ENCODE measurements around the gene HDAC9.

HDAC9 gene

DNA sequence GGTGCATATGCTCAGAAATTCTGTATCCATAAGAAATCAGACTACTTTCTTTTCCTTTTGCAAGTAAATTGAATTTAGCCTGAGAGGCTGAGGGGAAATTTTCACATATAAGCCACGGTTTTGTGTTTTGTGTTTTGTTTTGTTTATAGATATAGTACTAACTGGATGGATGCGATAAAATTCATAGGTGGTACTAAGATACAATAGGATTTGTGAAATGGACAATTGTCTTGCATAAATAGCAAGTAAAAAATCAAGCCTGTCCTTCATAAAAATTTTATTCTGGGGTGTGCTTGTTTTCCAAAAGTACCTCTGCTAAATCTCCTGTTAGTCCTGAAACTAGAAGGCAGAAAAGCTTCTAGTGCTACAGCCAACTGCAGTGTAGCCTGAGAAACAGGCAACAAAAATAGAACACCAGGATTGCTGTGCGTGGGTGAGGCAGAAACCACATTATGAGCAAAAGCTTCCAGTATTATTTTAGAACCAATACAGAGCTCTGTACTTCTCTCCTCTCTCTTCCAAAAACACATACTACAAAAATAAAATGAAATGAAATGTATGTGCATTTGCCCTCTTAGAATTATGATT, 634 bp upstream of the HDAC9 start:
- DNase-seq, result no peak

DNA sequence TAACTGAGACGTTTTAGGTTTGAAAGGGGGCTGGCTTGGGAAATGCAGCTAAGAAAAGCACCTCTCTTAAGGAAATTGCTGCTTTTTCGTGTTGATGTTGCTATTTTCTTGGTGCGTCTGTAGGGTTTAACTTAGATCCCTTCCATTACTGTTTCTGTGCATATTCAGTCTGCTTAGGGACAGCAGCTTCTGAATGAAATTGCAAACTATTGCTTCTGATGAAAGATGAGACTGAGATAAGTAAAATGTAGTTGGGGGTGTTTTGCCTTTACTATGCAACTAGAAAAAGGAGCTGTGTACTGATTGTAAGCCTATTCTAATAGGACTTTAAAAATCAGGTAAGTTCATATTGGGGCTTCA, 772 bp downstream of the HDAC9 start:
- no peak for DNase-seq

DNA sequence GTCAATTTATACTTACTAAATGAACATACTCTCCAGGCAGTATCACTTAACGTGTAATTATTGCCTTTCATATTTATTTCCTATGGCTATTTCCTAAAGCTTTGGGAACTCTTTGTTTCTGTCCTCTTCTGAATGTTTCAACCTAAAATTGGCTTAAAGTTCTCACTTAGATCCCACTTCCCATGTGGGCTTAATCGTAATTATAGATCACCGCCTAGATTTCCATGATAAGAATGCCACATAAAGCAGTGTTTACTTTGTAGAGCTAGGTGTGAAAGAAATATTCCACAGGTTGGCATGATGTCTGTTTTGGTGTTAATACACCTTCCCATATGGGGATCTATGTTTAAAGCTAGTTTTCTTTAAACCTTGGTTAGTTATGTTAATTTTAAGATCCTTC, 1.5 kb downstream of the HDAC9 start:
- no peak for DNase-seq

DNA sequence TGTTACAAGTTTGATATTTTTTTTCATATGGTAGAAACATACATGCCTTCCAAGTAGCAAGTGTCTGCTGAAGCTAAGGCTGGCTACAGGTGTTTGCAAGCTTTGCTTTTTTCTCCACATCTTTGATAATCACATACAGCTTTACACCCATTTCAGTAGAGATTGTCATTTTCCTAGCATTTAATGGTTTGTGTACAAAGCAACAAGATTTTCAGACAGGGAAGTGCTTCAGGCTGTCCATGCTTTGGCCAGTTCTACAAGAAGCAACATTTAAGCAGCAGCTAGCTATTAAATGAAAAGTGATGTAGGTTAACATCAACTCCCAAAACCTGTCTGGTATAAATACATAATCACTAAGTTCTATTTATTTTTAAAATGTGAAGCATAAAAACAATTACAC, 2.3 kb downstream of the HDAC9 start:
- DNase-seq, result no peak

- DNase-seq, result no peak
Measured at GRCh38 chr7:18498341-18498740, 2.8 kb downstream of the HDAC9 start.

GRCh38 chr7:18499407-18500177, 4.0 kb downstream of the HDAC9 start:
- no peak for DNase-seq

- DNase-seq, result no peak
Measured at GRCh38 chr7:18503126-18503866, 7.7 kb downstream of the HDAC9 start.

DNA sequence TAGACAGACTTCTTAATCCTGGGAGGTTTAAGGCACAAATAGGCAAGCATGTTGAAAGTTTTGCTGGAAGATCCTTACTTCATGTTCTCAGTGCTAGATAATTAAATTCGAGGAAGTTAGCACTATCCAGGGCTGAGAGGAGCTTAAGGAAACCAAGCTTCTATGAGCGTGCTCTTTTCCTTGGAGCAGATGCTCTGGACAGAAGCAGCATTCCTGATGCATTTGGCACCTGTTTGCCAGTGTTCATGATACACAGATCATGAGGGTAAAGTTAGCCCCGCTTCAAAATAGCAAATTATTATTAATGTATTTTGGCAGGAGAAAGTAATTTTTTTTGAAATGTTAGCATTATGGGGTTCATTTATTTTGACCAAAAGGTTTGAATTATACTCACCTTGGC, 9.4 kb downstream of the HDAC9 start:
- DNase-seq, result no peak

DNA sequence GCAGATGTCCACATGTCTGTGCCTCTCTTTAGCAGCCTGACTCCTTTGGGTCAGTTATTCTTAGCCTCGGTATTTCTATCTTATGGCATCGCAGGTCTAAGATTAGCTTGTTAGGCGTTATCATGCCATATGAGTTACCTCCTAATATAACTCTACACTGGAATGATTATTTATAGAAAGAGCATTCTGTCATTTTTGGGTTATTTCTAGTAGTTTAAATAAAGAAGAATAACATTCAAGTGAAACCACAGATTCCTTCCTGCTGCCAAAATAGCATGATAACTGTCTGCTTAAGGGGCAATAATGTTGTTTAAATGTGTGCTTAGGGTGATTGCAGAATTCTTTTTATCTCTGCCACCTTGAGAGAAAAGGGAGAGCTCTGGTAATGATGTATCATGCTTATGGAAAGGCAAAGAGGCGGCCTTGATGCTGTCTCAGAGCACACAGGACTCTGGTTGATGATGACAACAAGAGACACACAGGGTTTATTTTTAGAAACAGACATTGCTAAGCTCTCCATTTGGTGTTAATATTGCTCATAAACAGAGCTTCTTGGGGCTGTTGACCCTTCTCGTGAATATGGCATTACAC, 10.4 kb downstream of the HDAC9 start:
- no peak for DNase-seq

- no peak for DNase-seq
Measured at GRCh38 chr7:18508443-18509427, 13.2 kb downstream of the HDAC9 start.

DNA sequence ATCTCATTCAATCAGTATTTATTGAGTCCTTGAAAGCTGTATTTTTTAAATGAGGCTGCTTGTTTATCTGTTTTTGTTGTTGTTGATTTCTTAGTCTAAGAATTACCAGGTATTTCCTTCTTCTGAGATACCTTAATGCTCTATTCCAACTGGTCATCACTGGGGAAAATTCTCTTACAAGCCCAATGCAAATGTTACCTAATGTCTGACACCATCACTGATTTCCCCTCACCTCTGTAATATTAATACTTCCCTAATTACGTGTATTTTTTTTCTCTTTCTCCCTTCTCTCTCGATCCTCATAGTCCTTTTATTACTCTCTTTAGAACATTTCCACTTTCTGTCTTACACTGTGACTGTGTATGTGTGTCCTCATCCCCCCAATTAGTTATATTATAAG, 13.9 kb downstream of the HDAC9 start:
- no peak for DNase-seq

DNA sequence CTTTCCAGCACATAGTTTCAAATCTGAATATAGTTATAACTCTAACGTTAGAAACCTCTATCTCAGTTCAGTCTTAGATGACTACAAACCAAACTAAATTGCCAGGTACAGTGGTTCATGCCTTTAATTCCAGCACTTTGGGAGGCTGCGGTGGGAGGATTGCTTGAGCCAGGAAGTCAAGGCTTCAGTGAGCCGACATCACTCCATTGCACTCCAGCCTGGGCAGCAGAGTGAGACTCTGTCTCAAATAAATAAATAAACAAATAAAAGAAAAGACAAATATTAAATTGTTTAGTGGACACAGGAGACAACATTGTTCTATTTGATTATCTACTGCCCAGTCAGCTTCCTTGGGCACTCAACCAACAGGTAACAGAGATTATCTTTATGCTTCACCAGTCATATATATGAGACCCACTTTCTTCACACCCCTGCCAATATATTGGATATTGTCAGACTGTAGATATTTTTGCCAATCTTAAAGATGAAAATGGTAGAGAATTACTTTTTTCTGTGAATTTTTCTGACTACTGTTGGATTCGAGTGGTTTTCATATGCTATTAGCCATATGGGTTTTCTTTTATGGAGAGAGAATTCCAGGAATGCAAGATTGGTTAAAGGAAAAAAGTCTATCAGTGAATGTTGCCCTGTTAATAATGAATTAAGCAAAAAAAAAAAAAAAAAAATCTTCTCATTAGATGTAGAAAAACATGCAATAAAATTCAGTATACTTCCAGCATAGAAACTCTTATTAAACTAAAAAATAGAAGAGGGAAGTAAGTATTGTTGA, 16.0 kb downstream of the HDAC9 start:
- DNase-seq, result no peak

DNA sequence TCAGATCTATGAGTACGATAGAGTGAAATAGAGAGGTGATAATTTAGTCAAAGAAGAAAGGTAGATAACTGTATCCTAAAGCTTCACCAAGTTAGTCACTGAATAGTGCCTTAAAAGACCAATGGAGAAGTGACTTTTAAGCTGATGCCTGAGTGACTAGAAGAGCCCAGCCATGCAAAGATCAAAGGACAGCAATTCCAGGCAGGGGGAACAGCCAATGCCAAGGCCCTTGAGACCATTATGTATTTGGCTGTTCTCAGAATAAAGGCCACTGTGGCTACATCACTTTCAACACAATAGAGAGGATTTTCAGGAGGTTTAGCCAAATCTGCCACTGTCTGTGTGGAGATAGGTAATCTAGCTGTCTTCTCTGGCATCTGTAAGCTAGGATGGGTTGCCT, 17.8 kb downstream of the HDAC9 start:
- no peak for DNase-seq

DNA sequence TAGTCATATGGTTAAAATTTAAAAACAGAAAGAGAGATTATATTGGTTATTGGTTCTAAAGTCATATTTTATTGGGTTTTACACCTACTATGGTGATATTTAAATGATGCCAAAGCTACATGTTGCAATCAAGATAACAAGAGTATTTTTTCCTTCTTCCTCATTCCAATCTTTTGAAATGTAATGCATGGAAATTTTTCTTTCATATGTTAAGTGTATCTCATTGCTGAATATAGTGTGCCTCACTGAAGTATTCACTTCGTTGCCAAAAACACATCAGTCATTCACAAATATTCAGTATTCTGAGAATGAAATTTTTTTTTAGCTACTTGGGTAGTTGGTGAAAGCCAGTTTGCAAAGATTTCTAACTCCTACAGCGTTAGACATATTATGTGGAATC, 19.5 kb downstream of the HDAC9 start:
- no peak for DNase-seq

DNA sequence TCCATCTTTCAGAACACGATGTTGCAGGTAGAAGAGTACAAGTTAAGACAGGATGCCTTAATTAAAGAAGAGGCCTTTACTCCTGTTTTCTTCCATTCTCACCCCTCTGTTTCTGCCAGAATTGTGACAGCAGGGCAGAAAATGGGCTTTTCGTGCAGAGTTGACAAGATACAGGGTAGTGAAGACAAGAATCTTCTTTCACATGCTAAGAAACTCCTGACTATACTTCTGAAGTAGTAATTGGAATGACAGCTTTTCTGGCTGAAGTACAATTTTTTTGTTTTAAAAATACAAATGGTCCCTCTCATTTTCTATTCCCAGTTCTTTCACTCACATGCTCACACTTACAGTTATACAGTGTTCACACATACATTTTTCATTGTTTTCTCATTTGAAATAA, 22.1 kb downstream of the HDAC9 start:
- no peak for DNase-seq

DNA sequence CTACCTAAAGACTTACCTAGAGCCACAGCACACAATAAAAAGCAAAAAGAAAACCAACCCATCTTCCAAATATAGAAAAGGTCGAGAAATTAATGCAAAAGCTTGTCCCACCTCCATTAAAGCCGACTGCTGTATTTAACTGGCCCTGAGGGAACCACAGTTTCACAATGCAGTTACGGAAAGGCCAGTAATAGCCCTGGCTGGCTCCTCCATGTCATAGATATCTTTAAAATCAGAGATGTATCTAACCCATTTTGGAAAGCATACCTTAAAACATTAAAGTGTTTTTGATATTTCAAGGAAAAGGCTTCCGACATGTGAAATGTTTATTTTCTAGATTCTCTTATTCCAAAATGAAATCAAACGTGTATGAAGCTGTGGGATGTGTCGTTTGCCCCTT, 23.0 kb downstream of the HDAC9 start:
- DNase-seq, result no peak

- DNase-seq, result no peak
Measured at GRCh38 chr7:18520450-18521235, 25.1 kb downstream of the HDAC9 start.

DNA sequence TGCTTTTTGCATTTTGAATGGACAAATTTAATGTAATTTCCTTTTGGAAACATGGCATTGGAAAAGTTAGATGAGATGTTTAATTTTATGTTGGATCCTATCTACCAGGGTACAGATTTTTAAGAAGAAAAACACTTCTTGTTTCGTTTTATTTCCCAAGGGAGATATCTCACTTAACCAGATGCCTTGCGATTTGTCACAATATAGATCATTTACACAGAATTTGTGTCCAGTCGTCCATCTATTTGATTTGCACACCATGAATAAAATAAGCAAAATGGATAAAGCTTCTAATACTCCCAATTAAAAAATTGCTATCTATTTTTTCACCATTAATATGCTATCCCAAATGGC, 25.7 kb downstream of the HDAC9 start:
- no peak for DNase-seq

DNA sequence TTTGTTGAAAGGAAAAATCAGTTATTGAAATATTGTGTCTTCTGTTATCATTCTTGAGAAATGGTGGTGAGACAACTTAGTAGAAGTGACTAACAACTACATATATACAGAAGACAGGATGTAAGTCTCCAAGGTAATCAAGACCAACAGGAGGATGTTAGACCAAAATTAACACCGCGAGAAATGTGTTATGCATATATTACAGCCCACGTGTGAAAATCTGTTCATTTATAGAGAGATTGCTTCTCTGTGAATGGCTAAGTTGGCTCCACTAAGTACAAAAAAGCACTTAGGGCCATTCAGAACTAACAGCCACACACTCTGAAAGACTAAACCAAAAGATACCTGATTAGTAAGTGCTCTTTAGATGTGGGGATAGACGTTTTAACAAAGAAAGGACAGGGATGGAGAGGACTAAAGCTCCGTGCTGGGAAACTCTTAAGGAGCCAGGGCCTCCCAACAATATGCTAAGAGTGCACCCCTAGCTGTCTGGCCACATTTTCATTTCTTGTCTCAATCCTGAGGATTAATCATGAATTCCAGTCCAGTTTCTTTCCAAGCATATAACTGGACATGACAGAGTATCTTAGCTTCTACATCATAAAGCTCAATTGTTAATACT, 26.5 kb downstream of the HDAC9 start:
- no peak for DNase-seq

DNA sequence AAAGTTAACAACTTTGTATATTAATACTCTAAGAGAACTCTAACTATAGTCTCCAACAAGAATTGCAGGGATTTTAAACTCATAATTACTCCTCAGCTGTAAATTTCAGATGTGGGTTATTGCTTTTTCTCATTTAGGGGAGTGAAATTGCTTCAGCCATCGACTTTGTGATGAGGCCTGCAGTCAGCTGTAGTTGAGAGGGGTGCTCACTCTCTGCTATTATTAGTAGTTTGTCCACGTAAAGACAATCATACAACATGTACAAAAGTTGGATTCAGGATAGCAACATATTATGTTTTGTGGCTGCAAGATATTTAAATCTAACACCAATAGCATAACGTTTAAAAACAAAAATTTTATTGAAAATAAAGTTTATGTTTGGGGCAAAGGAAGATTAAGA, 28.7 kb downstream of the HDAC9 start:
- no peak for DNase-seq

All from NCI-H1694 (cell line).